SK-MEL-5 (cell line): Measurements from ENCODE around the gene LCN6. TPM values are rescaled to one million over a fixed set of nuclear protein-coding genes. Genes with fewer than 3 reads are reported as not detected.
"Not testable (repeated sequence)": the region's sequence is repeated elsewhere in the genome, so short reads cannot be mapped to it uniquely, and the experiment has no call there.

Experiments
- DNase-seq: peaks from one replicate; pipeline ENCODE4 v3.0.0-alpha.2; 2016; ENCODE audit warnings: low read depth, low spot score
- in situ Hi-C: cut with HindIII; loops from 2 replicates; pipeline ENCODE4 v1.10.0; 2016; ENCODE audit warnings: low sequenced_read_pairs, high pct_unique_total_duplicates, low pct_unique_long_range_greater_than_20kb
- total RNA-seq: library from RNA; depleted of rRNA; stranded (reverse); fragments of >200 nt; shearing (Covaris generic); gene quantifications from 2 replicates; pipeline ENCODE4 v1.2.3, GENCODE V29; 2014

LCN6 gene
- total RNA-seq, 1 experiment from 2014 or later: not detected

DNA sequence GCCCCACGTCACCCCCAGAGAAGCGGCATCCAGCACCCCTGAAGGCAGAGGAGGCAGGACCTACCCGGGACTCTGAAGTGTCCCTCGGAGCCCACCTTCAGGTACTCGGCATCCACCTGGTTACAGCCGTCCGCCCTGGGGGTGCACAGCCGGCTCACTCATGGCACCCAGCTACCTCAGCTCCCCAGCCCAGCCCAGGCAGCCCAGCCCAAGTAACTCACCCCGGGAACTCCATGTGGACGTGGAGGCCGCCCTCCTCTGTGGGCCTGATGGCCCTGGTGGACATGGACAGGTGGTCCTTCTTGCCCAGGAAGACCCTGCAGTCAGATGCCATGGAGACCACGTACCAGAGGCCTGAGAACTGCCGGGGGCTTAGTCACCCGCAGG is 15.3 kb upstream of the LCN6 start:
- in situ Hi-C loops: no loop called here
- DNase-seq: no peak

DNA sequence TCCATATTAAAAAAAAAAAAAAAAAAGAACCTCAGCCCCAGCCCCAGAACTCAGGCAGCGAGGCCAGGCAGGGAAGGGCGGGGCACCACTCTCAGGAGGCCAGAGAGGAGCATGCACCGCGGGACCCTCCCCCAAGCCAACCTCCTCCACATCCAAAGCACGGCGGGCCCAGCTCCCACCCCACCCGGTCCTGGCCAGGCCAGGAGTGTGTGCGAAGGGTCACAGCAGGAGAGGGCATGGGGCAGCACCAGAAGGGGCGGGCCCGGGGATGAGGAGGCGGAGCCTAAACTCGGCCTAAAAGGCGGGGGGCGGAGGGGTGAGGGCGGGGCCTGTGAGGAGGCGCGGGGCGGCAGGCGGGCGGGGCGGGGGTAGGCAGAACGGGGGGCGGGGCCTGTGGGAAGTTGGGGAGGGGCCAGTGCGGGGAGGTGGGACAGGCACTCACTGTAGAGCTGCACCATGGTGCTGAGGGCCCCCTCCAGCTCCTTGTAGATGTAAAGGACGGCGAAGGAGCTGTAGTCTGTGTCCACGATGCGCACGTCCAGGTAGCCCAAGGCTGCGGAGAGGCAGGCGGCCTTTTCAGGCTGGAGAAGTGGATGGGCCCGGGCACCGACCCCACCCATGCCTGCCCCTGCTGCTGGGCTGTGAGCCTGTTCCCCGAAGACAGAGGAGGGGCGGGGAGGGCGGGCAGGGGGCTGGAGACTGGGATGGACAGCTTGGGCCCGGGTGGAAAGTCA is 14.8 kb upstream of the LCN6 start:
- DNase-seq: peak; percentile 66
- in situ Hi-C loops: no loop called here

DNA sequence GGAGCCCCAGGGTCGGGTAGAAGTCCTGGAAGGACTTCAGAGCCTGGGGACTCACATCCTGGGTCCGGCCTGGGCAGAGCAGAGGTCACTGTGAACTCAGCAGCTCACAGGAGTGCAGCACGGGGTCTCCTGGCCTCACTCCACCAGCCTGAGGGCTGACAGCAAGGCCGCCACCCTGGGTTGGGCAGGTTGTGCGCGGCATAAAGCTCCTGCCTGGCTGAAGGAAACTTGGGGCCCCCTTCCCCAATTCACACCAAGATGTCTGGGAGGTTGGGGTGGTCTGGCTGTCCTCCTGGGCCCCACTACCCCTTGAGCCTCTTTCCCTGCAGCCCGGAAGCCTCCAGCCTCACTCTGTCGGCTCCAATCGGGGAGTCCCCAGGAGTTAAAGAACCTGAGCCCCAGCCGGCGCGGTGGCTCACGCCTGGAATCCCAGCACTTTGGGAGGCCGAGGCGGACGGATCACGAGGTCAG is 13.9 kb upstream of the LCN6 start:
- no peak for DNase-seq
- in situ Hi-C loops: no loop called here

DNA sequence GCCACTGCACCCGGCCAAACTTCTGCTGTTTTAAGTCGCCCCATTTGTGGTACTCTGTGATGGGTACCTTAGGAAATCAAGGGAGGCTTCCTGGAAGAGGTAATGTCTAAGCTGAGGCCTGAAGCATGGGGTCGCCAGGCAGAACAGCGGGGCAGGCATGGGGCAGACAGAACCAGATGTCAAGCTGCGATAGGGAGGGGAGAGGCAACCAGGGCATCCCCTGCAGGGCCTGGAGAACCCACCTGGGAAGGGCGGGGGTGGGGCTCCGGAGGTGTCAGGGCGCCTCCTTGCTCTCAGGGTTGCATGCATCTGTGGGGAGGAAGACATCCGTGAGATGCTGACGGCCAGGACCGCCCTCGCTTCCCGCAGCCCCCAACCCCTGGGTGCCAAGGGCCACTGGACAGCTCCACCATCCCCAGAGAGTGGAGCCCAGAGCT is 13.2 kb upstream of the LCN6 start:
- DNase-seq: no peak
- in situ Hi-C loops: no loop called here

DNA sequence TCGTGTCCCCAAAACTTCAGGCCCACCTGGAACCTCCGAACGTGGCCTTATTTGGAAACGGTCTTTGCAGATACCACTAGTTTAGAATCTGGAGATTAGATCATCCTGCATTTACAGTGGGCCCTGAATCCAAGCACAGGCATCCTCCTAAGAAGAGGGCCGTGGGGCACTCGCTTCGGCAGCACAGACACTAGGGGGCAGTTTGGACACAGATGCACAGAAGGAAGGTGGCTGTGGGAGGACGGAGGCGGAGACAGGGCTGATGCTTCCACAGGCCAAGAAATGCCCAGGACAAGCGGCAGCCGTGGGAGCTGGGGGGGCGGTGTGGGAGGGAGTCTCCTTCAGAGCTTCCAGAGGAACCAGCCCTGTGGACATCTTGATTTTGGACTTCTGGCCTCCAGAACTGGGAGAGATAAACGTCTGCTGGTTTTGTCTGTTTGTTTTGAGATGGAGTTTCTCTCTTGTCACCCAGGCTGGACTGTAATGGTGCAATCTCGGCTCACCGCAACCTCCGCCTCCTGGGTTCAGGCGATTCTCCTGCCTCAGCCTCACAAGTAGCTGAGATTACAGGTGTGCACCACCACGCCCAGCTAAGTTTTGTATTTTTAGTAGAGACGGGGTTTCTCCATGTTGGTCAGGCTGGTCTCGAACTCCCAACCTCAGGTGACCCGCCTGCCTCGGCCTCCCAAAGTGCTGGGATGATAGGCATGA is 12.7 kb upstream of the LCN6 start:
- peak; percentile 84 for DNase-seq
- in situ Hi-C loops: not testable (repeated sequence)

DNA sequence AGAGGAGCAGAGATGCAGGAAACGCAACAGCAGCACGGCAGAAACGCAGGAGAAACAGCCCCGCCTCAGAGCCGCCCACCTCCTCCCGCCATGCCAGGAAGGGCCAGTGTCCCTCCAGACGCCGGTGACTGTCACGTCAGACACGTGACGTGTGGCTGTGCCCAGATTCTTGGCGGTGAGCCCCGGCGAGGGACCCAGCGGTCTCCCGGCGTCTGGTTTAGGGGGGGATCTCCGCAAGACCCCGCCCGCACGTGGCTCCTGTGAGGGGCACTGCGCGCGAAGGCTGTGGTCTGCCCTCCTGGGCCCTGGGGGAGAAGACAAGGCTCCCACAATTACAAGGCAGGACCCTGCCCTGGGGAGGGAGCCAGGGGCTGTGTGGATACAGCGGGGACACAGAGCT is 12.1 kb upstream of the LCN6 start:
- in situ Hi-C loops: no loop called here
- no peak for DNase-seq

DNA sequence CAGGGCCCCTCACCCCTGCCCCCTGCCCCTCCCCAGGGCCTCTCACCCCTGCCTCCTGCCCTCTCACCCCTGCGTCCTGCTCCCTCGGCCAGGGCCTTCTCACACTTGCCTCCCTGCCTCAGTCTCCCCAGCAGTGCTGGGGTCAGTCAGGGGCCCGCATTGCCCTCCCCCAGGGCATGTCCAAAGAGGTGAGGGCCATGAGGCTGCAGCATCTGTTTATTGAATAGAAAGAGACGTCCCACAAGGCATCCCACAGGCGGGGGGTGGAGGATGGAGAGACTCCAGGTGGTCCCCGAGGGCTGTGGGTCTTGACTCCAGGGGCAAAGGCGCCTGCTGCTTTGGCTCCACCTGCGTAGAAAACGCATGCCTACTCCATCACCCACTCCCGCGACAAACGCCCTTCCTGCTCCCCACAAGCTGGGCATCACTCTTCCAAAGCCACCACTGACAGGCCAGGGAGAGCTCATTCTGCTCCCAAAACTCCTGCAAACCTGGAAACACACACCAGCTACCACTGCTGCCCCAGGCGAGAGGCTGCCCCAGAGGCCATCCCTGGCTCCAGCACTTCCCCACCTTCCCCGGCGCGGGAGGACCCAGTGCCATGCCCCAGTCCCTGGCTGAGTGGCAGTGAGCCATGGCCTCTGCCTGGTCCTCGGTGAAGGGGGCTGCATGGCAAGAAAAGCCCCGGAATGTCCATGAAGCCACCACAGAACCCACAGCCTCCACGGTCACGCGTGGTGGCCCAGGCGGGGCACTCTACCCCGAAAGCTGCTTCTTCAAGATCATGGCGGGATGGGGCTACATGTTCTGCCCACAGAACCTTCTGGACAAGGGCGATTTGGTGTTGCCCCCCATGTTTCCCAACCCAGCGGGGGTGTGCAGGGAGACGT is 11.4 kb upstream of the LCN6 start:
- in situ Hi-C loops: no loop called here
- no peak for DNase-seq

DNA sequence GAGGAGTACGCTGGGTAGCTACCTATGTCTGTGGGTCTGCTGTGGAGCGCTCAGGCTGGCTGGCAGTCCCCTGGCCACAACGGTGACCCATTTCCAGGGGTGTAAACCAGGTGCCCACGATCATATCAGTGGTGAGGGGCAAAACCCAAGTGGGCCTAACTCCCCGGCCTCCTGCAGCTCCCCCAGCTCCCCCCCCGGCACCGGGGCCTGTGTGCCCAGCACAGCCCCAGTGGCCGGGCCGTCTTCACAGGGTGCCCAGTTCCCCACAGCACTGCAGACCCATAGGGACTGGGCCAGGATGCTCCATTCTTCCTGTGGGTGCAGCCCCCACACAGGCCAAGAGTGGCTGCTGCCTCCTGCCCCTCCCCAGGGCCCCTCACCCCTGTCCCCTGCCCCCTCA is 10.7 kb upstream of the LCN6 start:
- in situ Hi-C loops: no loop called here
- DNase-seq: no peak

DNA sequence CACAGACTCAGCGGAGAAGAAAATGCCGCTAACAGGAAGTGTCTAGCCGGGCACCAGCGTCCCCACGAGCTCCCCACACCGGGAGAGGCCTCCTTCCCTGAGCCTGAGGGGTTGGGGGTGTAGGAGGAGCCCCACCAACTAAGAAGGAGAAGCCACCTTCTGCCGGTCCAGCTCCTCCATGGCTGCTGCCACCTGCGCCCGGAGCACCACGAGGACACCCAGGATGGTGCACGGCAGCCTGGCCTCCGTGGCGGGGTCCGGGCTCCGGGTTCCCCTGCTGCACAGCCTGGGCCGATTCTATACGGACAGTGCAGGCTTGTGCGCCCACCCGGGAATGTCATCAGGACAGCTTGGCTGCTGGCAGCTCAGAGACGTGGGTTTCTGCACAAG is 9.4 kb upstream of the LCN6 start:
- no peak for DNase-seq
- in situ Hi-C loops: no loop called here

DNA sequence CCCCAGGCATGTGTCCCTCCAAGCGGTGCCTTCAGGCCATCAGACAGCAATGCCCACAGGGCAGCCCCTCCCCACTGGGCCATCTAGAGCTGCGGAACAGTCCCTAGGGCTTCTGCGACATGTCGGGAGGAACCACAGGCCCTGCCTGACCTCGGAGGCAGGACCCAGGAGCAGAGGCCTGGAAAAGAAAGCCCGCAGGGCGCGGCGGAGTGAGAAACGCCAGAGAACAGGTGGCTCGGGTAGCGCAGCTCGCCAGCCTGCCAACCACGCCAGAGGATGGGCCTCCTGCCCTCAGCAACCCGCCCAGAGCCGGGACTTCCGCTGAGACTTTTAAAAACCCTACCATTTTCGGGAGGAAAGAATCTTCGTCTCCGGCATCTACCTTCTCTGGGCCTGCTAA is 9.0 kb upstream of the LCN6 start:
- DNase-seq: no peak
- in situ Hi-C loops: no loop called here

DNA sequence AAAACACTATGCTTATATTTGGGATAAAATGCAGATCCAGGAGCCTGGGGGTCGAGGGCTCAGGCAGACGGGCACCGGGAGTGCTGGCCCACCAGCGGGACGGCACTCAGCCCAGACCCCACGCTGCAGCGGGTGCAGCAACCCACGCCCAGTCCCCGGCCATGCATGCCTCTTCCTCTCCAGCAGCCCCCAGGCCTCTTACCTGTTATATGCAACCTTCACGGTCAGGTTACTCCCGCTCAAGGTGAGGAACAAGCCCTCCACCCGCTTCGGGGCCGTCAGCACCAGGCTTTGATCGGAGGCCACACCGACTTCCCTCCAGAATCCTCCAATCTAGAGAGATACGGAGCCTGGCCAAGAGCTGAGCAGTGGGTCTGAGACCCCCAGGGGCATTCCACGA is 8.5 kb upstream of the LCN6 start:
- in situ Hi-C loops: no loop called here
- DNase-seq: no peak

DNA sequence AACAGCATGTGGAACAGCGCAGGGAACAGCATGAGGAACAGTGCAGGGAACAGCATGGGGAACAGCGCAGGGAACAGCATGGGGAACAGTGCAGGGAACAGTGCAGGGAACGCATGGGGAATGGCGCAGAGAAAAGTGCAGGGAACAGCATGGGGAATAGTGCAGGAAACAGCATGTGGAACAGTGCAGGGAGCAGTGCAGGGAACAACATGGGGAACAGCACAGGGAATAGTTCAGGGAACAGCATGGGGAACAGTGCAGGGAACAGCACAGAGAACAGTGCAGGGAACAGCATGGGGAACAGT is 7.8 kb upstream of the LCN6 start:
- no peak for DNase-seq
- in situ Hi-C loops: no loop called here

DNA sequence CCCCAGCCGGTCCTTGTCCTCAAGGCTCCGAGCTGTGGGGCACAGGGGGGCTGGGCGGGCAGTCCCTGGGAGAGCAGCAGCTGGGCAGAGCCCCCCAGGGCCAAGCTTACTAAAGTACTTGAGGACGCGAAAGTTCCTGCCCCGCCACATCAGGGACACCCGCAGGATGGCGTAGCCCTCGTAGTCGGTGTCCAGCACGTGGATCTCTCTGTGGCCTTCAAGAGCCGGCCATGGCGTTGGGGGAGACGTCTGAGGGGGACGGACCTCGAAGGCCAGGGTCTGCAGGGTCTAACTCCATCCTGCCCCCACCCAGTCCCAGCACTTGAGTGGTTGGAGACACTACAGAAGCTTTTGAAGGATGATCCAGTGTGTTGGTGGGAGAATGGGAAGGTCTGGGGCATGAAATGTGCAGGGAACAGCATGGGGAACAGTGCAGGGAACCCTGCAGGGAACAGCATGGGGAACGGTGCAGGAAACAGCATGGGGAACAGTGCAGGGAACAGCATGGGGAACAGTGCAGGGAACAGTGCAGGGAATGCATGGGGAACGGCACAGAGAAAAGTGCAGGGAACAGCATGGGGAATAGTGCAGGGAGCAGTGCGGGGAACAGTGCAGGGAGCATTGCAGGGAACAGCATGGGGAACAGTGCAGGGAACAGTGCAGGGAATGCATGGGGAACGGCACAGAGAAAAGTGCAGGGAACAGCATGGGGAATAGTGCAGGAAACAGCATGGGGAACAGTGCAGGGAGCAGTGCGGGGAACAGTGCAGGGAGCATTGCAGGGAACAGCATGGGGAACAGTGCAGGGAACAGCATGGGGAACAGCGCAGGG is 7.2 kb upstream of the LCN6 start:
- not testable (repeated sequence) for DNase-seq

DNA sequence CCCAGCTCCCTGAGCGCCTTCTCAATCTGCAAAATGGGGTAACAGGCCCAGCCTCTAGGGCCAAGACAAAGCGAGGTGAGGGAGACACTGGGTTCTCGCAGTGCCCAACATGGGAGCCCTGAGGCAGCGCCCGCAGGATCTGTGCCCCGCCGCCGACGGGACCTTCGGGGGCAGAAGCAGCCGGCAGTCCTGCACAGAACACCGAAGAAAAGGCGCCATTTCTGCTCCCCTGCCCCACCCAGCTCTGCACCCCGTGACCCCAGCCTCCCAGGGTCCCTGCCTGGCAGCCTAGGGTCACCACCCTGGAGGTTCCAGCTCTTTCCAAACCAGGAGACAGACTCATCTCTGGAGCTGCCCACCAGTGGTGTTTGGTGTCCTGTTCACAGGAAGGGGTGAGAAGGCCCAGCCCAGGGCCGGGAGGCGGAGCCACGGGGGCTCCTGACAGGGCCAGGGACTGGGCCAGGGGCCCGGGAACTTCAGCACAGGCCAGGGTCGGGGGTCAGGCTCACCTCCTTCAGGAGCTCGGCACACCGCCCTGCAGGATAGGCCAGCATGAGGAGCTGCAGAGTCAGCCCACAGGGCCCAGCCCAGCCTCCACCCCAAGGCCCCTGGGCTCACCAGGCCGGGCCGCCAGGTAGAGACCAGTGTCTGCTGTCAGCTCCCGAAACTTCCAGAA is 6.4 kb upstream of the LCN6 start:
- in situ Hi-C loops: no loop called here
- DNase-seq: no peak

More for the DNA sequence above, 7.2 kb upstream of the LCN6 start:
- in situ Hi-C loops: not testable (repeated sequence)

DNA sequence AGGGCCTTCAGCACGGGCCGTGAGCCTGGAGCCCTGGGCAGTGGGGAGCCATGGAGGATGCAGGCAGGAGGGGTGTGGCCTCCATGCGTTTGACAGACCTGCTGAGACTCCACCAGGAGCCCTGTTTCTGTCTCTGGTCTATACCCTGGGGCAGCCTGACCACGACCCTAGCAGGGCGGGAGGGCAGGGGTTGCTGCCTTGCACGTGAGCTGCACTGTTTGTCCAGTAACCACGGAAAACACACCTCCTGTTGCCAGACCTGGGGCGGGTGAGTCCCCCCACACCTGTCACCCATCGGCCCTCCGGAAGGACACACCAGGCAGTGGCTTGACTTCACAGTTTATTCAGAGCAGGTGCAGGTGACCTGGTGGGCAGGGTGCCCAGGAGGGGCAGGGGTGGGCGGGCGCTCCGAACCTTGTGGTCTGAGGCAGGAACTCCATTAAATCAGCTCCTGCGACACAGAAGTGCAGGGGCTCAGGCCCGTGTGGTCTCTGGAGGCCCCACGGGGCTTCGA is 5.8 kb upstream of the LCN6 start:
- no peak for DNase-seq
- in situ Hi-C loops: no loop called here

DNA sequence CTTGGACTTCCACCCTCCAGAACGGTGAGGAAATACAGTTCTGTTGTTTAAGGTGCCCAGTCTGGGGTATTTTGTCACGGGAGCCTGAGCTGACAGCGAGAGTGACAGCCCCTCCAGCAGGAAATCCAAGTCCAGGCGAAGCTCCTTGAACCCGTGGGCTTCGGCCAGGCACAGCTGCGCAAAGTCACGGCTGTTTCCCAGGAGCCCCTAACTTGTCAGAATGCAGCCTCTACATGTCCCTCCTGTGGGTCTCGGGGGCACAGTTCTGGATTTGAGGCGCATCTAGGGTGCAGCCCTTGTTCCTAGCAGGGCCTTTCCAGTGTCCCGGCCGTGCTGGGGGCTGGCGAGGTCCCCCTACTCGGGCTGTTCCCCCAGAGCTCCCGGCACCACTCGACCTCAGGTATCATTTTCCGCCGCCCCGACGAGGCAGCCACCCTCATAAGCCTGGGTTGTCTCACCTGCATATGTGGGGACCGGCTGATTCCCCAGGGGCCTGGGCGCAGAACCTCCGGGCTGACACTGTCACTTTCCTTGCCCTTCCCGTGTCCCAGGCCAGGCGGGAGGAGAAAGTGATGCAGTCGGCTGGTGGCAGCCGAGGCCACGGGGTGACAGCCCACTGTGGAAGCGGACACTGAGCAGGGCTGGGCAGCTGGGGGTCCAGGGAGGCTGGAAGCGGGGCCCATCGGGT is 5.2 kb upstream of the LCN6 start:
- in situ Hi-C loops: no loop called here
- no peak for DNase-seq
